ENCODE results near the gene SUGP1. TPM values are rescaled to one million over a fixed set of nuclear protein-coding genes. Genes with fewer than 3 reads are reported as not detected.
A peak's percentile ranks its signal among the peaks of the same experiment; 100 is the strongest.
"Not testable (repeated sequence)": the region's sequence is repeated elsewhere in the genome, so short reads cannot be mapped to it uniquely, and the experiment has no call there.

Gene SUGP1, protein sequence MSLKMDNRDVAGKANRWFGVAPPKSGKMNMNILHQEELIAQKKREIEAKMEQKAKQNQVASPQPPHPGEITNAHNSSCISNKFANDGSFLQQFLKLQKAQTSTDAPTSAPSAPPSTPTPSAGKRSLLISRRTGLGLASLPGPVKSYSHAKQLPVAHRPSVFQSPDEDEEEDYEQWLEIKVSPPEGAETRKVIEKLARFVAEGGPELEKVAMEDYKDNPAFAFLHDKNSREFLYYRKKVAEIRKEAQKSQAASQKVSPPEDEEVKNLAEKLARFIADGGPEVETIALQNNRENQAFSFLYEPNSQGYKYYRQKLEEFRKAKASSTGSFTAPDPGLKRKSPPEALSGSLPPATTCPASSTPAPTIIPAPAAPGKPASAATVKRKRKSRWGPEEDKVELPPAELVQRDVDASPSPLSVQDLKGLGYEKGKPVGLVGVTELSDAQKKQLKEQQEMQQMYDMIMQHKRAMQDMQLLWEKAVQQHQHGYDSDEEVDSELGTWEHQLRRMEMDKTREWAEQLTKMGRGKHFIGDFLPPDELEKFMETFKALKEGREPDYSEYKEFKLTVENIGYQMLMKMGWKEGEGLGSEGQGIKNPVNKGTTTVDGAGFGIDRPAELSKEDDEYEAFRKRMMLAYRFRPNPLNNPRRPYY
- total RNA-seq (2014; rRNA removed; shearing (Covaris generic); ENCODE audit: low replicate concordance): 19.2 and 30.8 TPM in 2 replicates

GRCh38 chr19:19320361-19321140 is at the start of gene SUGP1, which contains the start of gene MAU2:
Gene SUGP1 (minus strand): TSS chr19:19320509. CDS start chr19:19320496, 13 bp downstream.
Gene MAU2 (plus strand): TSS chr19:19320829. CDS start chr19:19320860, 31 bp downstream.
- peak; percentile 95 for DNase-seq (ENCODE audit: low read depth)
- in situ Hi-C loops (cut with HindIII; ENCODE audit: low pct_unique_long_range_greater_than_20kb, low sequenced_read_pairs): no loop called here

DNA sequence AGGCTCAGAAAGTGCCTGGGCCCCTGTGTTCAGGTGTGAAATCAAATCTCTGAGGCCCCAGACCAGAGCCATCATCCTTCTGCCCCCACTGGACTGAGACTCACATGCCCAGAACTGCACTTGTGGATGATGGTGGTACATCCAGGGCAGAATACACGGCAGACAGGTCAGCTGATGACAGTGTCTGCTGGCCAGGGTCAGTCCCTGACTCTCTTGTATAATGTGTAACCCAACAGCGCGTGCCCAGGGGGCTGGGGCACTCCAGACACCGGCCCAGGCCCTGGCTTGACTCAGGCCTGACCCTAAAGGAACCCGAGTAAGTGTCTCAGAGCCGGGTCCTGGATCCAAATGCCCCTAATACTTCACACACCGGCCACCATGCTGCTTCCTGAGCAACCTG is 47.8 kb upstream of the SUGP1 start:
- DNase-seq (ENCODE audit: low read depth): no peak
- in situ Hi-C loops (cut with HindIII; ENCODE audit: low pct_unique_long_range_greater_than_20kb, low sequenced_read_pairs): no loop called here

GRCh38 chr19:19366434-19367396 is 46.4 kb upstream of the SUGP1 start:
- DNase-seq (ENCODE audit: low read depth): peak; percentile 73
- in situ Hi-C loops (cut with HindIII; ENCODE audit: low pct_unique_long_range_greater_than_20kb, low sequenced_read_pairs): no loop called here

GRCh38 chr19:19362075-19362474 is 41.8 kb upstream of the SUGP1 start:
- no peak for DNase-seq (ENCODE audit: low read depth)
- in situ Hi-C loops (cut with HindIII; ENCODE audit: low pct_unique_long_range_greater_than_20kb, low sequenced_read_pairs): no loop called here

GRCh38 chr19:19361075-19361594 is 40.8 kb upstream of the SUGP1 start:
- peak; percentile 73 for DNase-seq (ENCODE audit: low read depth)
- in situ Hi-C loops (cut with HindIII; ENCODE audit: low pct_unique_long_range_greater_than_20kb, low sequenced_read_pairs): no loop called here

GRCh38 chr19:19356901-19357566 is 36.7 kb upstream of the SUGP1 start:
- no peak for DNase-seq (ENCODE audit: low read depth)
- in situ Hi-C loops (cut with HindIII; ENCODE audit: low pct_unique_long_range_greater_than_20kb, low sequenced_read_pairs): no loop called here

- in situ Hi-C loops (cut with HindIII; ENCODE audit: low pct_unique_long_range_greater_than_20kb, low sequenced_read_pairs): no loop called here
Measured at GRCh38 chr19:19356500-19356899, 36.2 kb upstream of the SUGP1 start.

DNA sequence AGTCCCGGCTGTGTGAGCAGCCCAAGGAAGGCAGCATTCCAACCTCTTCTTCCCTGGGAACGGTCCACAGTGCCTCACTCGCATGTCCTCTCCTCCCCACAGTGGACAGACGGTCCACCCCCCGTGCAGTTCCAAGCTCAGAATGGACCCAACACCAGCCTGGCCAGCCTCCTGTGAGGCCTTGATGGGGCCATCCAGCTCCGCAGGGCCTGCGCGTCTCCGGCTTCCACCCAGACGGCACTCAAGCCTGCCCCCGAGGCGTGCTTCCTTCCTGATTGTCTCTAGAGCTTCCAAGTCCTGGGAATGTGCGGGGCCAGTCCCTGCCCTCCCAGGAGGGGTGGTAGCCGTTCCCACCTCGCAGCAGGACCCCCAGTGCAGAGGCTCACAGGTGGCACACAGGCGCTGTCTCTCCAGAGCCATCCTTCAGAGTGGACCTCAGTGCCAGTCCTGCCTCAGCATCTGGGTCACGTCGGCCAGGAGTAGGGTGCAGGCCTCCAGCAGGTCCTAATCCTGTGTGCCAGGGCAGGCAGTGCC is 35.4 kb upstream of the SUGP1 start:
- DNase-seq (ENCODE audit: low read depth): no peak
- in situ Hi-C loops (cut with HindIII; ENCODE audit: low pct_unique_long_range_greater_than_20kb, low sequenced_read_pairs): no loop called here

More at GRCh38 chr19:19356500-19356899, 36.2 kb upstream of the SUGP1 start:
- DNase-seq (ENCODE audit: low read depth): no peak

DNA sequence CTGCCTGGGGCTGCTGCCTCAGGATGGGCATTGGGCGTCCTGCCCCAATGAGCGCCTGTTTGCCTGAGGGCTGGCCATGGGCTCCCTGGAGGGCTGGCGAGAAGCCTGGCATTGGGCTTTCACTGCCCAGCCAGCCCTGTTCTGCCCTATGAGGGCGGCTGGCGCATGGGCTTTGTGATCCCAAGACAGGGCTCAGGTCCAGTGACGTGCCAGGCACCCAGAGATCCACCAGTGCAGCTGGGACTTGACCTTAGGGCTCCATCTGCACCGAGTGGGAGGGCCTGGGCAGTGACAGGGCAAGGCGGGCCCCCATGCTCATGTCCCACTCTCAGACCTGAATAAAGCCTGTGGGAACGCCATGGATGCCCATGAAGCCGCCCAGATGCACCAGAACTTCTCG is 34.6 kb upstream of the SUGP1 start:
- DNase-seq (ENCODE audit: low read depth): no peak
- in situ Hi-C loops (cut with HindIII; ENCODE audit: low pct_unique_long_range_greater_than_20kb, low sequenced_read_pairs): no loop called here

DNA sequence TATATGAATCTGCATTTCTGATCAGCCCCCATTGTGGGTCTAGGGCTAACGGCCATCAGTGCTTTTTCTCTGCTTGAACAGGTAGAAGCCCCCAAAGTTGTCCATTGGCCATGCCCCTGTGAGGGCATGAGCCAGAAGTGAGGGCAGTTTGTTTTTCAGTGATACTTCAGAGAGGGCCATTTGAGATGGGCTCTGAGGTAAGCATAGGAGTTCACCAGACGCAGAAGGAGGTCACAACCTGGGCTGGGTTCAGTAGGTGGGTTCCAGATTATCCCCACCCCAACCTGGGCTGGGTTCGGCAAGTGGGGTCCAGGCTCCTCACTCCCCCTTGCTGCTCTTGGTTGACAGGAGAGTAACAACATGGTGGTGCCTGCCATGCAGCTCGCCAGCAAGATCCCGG is 33.7 kb upstream of the SUGP1 start:
- in situ Hi-C loops (cut with HindIII; ENCODE audit: low pct_unique_long_range_greater_than_20kb, low sequenced_read_pairs): no loop called here

GRCh38 chr19:19352823-19353222 is 32.5 kb upstream of the SUGP1 start:
- in situ Hi-C loops (cut with HindIII; ENCODE audit: low pct_unique_long_range_greater_than_20kb, low sequenced_read_pairs): no loop called here
- DNase-seq (ENCODE audit: low read depth): no peak

More for the DNA sequence above, 33.7 kb upstream of the SUGP1 start:
- DNase-seq (ENCODE audit: low read depth): no peak

DNA sequence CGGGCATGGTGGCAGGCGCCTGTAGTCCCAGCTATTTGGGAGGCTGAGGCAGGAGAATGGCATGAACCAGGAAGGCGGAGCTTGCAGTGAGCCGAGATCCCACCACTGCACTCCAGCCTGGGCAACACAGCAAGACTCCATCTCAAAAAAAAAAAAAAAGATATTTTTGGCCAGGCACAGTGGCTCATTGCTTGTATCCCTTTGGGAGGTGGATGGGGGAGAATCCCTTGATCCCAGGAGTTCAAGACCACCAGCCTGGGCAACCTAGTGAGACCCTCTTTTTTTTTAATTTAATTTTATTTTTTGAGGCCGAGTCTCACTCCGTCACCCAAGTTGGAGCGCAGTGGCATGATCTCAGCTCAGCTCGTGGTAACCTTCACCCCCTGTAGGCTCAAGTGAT is 30.4 kb upstream of the SUGP1 start:
- DNase-seq (ENCODE audit: low read depth); in situ Hi-C loops (cut with HindIII; ENCODE audit: low pct_unique_long_range_greater_than_20kb, low sequenced_read_pairs): not testable (repeated sequence)

DNA sequence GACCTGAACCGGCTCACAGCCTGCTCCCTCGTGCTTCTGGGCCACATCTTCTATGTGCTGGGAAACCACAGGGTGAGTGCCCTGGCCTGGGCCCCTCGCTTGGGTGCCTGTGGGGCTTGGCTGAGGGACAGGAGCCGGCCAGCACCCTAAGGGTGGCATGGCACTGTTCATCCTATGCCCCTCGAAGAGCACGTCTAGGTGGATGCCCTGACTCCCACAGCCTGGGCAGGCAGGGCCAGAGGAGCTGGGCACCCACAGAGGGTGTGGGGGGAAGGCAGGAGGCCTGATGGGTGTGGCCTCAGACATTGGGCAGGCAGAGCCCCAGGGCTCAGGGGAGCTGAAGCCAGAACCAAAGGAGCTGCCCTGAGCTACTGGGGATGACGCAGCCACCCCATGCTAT is 29.1 kb upstream of the SUGP1 start:
- in situ Hi-C loops (cut with HindIII; ENCODE audit: low pct_unique_long_range_greater_than_20kb, low sequenced_read_pairs): no loop called here
- no peak for DNase-seq (ENCODE audit: low read depth)

- in situ Hi-C loops (cut with HindIII; ENCODE audit: low pct_unique_long_range_greater_than_20kb, low sequenced_read_pairs): no loop called here
- peak; percentile 12 for DNase-seq (ENCODE audit: low read depth)
Measured at GRCh38 chr19:19348266-19348665, 28.0 kb upstream of the SUGP1 start.

DNA sequence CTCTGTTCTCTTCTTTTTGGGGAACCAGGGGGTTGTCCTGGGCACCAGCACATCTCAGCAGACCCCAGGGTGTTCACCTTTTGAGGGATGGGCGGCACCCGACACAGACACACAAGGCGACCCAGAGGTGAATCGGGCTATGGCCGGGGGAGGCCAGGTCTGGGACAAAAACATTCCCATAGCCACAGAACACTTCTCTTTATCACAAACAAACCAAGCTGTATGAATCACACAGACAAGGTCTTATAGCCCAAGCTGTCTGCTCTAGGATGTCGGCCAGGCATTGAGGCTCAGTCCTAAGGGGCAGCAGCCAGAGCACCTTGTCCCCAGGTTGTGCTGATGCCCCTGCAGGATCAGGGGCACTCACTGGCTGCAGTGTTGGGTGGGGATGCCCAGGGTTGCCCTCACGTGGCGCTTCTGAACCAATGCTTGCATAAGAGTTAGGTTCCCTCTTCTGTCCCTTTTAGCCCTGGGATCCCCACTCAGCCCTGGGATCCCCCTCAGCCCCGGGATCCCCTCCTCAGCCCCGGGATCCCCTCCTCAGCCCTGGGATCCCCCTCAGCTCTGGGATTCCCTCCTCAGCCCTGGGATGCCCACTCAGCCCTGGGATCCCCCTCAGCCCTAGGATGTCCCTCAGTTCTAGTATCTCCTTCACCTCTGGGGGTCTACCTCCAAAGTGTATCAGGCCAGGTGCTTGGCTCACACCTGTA is 27.2 kb upstream of the SUGP1 start:
- in situ Hi-C loops (cut with HindIII; ENCODE audit: low pct_unique_long_range_greater_than_20kb, low sequenced_read_pairs): no loop called here
- DNase-seq (ENCODE audit: low read depth): no peak

DNA sequence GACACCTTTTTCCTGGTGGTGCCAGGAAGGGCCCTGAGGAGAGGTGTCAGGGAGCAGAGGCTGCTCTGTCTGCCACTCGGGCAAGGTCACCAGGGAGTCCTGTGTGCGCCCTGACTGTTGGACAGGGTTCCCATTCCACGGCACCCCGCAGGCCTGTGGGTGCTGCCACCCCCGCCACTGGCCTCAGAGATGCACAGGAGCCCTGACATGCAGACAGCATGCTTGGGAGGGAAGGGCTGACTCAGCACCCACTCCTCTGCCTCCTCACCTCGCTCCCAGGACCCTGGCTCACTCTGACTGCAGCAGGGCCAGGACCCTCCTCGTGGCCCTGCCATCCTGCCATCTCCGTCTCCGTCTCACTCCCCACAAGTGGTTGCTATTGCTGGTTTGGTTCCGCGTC is 25.7 kb upstream of the SUGP1 start:
- no peak for DNase-seq (ENCODE audit: low read depth)
- in situ Hi-C loops (cut with HindIII; ENCODE audit: low pct_unique_long_range_greater_than_20kb, low sequenced_read_pairs): no loop called here
